ENCODE data around the gene FUT2. TPM values are rescaled to one million over a fixed set of nuclear protein-coding genes. Genes with fewer than 3 reads are reported as not detected.
A peak's percentile ranks its signal among the peaks of the same experiment; 100 is the strongest.

Gene FUT2
- total RNA-seq, 2 donors from 2014 or later = not detected

DNA sequence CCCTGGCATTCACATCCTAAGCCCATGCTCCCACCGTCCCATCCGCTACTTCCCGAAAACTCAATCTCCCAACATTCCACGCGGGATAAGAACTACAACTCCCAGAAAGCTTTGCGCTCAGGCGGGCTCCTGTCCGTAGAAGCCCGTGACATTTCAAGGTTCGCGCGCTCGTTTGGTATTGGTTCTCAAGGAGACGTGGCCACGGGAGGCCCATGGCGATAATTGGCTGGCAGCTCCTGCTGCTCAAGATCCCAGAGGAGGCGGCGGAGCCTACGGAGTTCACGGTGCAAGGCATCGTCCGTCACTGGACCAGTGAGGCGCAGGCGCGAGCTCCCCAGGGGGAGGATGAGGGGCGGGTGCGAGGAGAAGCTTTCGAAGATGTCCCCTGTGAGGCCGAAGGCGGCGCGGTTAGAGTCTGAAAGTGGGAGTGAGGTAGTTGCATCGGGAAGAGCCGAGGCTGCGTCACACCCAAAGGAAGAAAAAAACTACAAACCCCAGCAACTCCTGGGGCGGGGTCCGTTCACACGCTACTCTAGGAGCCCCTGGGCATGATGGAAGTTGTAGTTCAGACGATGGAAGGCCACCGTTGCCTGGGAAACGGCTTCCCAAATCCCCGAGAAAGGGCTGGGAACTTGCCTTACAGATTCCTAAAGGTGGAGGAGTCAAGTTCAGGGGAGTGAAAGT is 25.0 kb downstream of the FUT2 start:
- ATAC-seq (replicated peaks) = peak; percentile 98
- Mint-ChIP-seq H3K9me3 (peaks cover 7% of the 10 kb centered on the region), H3K4me1 (peaks cover 17% of the 10 kb centered on the region), H3K27me3 (no peaks in the 10 kb centered on the region), H3K27ac (peak overlapping the region; percentile 97), H3K36me3 (ENCODE audit: low read depth) (no peaks in the 10 kb centered on the region), H3K4me3 (peak overlapping the region; percentile 93)

DNA sequence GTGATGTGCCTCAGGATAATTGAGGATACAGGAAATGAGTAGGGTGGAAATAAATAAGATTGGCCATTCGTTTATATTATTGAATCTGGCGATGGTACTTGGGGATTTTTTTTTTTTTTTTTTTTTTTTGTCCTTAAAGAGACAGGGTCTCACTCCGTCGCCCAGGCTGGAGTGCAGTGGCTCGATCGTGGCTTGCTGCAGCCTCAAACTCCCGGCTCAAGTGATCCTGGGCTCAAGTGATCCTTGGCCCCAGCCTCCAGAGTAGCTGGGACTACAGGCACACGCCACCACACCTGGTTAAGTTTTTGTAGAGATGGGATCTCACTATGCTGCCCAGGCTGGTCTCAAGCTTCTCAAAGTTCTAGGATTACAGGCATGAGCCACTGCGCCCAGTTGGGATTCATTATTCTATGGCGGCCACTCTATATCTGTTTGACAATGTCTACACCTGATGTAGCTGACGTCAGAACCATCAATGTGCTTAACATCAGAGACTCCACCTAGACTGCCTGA is 26.5 kb downstream of the FUT2 start:
- Mint-ChIP-seq H3K4me1 (peaks cover 22% of the 10 kb centered on the region), H3K4me3 (peak overlapping the region; percentile 23), H3K27me3 (no peaks in the 10 kb centered on the region), H3K36me3 (ENCODE audit: low read depth) (no peaks in the 10 kb centered on the region), H3K27ac (no peak overlapping the region), H3K9me3 (peaks cover 13% of the 10 kb centered on the region)
- ATAC-seq (replicated peaks) = no peak

DNA sequence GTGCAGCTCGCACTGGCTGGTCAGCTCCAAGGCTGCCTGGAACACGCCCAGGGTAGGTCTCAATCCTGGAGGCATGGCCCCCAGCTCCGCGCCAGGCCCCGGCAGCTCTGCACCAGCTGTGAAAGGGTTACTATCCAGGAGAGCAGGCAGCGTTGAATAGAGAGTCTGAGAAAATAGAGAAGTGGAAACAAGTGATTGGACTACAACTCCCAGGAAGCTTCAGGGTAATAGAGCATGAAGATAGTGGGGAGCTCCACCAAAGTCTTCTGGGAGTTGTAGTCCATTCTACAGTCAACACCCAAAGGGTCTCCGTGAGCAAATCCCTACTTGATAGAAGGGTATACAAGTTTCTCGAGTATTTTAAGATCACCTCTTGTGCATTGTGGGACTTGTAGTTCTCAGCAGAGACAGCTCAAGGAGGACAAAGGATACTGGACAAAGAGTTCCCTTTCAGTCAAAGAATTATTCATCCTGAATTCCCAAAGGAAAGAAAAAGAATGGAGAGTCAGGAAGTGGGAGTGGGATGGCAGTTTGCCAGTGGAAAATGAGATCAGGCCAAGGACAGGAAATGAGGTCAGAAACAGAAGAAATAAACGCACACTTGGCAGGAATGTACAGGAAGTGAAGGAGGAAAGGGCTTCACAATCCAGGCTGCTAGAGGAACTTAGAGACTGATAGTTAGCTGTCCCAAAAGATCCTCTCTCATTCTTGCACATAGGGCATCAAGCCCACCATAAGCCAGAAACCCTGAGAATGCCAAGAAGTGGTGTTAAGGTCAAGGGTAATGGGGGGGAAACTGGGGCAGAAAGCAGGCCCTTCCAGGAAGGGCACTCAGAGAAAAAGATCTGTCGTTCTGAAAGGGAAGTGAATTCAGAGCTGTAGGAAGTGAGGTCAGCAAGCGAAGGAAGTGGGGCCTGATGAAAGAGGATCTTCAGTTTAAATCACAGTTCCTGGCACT is 29.3 kb downstream of the FUT2 start:
- H3K36me3 Mint-ChIP-seq (ENCODE audit: low read depth) = no peaks in the 10 kb centered on the region
- peak overlapping the region; percentile 57 for H3K4me3 Mint-ChIP-seq
- peaks cover 13% of the 10 kb centered on the region for H3K9me3 Mint-ChIP-seq
- H3K27me3 Mint-ChIP-seq = no peaks in the 10 kb centered on the region
- peaks cover 26% of the 10 kb centered on the region for H3K4me1 Mint-ChIP-seq
- H3K27ac Mint-ChIP-seq = peak overlapping the region; percentile 88
- no peak for ATAC-seq (replicated peaks)

DNA sequence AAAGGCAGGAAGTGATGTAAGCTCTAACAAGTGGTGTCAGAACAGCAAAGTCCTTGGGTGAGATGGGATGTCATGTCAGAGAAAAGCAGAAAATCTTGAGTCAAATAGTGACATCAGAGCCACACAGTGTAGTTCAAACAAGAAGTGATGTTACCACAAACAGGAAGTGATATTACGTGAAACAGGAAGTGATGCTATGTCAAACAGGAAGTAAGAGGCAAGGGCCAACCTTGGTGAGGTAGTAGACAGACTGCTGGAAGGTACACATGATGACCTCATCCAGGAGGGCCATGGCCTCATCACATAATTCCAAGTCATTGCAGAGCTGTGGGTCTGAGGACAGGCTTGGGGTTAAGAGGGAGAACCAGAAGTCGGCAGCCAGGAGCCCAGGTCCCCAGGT is 30.8 kb downstream of the FUT2 start:
- peaks cover 18% of the 10 kb centered on the region for H3K4me1 Mint-ChIP-seq
- peaks cover 13% of the 10 kb centered on the region for H3K9me3 Mint-ChIP-seq
- H3K27ac Mint-ChIP-seq = peak overlapping the region; percentile 79
- peak; percentile 70 for ATAC-seq (replicated peaks)
- no peaks in the 10 kb centered on the region for H3K36me3 Mint-ChIP-seq (ENCODE audit: low read depth)
- no peaks in the 10 kb centered on the region for H3K27me3 Mint-ChIP-seq
- H3K4me3 Mint-ChIP-seq = peak overlapping the region; percentile 40

DNA sequence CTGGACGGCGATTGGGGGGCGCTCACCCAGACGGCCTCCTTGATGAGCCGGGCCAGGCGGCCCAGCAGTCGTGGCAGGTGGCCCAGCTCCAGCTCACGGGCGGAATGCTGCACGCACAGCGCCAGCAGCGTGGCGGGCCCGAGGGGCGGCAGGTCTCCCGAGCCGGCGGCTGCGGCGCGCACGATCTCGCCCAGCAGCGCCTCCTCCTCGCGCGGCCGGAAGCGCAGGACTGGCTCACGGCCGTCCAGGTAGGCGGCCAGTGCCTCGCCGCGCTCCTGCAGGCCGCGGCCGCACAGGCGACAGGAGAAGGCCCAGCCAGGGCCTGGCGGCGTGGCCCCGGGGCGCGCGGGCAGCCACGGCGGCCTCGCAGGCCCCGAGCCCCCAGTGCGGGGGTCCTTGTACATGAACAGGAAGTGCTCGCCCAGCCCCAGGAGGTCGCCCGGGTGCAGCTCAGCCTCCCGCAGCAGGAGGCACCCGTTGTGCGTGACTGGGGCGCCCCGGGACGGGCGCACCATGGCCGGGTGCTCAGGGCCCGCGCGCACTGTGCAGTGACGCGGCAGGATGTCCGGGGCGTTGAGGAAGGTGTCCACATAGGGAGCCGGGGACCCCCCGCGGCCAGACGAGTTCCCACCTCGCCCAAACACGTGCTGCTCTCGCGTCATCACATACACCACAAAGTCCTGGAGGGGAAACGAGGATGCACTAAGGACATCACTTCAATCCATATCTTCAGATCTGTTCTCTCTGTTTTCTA is 33.3 kb downstream of the FUT2 start:
- ATAC-seq (replicated peaks) = no peak
- peaks cover 18% of the 10 kb centered on the region for H3K4me1 Mint-ChIP-seq
- H3K9me3 Mint-ChIP-seq = peaks cover 13% of the 10 kb centered on the region
- H3K4me3 Mint-ChIP-seq = no peak overlapping the region
- H3K27ac Mint-ChIP-seq = no peak overlapping the region
- no peaks in the 10 kb centered on the region for H3K27me3 Mint-ChIP-seq
- no peaks in the 10 kb centered on the region for H3K36me3 Mint-ChIP-seq (ENCODE audit: low read depth)

DNA sequence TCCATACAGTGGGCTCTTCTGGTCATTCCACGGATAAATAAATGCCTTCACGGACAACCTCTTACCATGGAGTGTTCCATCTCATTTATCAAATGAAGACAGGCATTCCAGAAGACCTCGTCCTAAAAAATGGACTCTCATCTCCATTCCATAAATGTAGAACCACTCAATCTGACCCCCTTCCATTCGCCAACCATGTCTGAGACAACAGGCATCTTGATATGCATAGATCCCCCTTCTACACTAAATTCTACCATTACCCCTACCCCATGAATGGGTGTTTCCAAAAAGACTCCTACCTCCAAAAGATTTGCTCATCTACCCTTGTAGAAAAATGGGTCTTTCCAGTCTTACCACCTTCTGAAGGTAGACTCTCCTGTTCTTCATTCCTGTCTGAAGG is 35.7 kb downstream of the FUT2 start:
- ATAC-seq (replicated peaks) = no peak
- Mint-ChIP-seq H3K4me3 (no peak overlapping the region), H3K9me3 (peaks cover 3% of the 10 kb centered on the region), H3K27me3 (no peaks in the 10 kb centered on the region), H3K36me3 (ENCODE audit: low read depth) (no peaks in the 10 kb centered on the region), H3K27ac (no peak overlapping the region), H3K4me1 (peaks cover 6% of the 10 kb centered on the region)

DNA sequence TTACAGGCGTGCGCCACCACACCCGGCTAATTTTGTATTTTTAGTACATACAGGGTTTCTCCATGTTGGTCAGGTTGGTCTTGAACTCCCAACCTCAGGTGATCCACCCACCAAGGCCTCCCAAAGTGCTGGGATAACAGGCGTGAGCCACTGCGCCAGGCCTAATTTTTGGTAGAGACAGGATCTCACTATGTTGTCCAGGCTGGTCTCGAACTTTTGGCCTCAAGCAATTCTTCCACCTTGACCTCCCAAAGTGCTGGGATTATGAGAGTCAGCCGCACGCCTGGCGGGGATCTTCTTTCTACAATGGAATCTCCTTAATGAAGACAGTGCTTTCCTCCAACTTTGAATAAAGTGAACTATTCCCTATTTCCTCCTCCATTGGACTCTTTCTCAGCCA is 38.9 kb downstream of the FUT2 start:
- Mint-ChIP-seq H3K4me3 (no peak overlapping the region), H3K9me3 (no peaks in the 10 kb centered on the region), H3K27me3 (no peaks in the 10 kb centered on the region), H3K4me1 (peaks cover 4% of the 10 kb centered on the region), H3K27ac (no peak overlapping the region), H3K36me3 (ENCODE audit: low read depth) (no peaks in the 10 kb centered on the region)
- no peak for ATAC-seq (replicated peaks)

DNA sequence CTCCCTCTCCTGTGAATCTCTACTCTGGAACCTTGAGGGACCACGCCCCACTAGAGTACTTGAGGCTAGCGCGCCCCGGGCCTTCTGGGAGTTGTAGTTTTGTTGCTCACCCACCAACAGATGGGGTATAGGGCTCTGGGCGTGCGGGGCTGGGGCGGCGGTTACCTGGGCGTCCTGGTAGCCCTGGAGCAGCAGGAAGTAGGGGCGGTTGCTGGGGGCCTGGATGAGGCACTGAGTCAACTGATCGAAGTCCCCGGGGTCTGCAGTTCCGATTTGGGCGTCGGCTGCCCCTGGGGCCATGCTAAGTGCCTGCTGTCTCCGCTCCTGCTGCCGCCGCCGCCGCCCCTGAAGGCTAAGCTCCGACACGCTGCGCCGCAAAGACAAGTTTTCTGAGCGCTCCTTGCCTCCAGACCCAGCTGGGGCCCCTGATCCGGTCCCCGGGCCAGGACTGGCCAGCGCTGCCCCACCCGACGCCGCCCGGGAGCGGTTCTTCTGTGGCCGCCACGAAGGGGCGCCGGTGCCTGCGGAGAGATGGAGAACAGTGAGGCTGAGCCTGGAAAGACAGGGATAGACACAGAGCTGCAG is 39.4 kb downstream of the FUT2 start:
- Mint-ChIP-seq H3K27ac (no peak overlapping the region), H3K9me3 (no peaks in the 10 kb centered on the region), H3K36me3 (ENCODE audit: low read depth) (no peaks in the 10 kb centered on the region), H3K4me3 (no peak overlapping the region), H3K4me1 (peaks cover 4% of the 10 kb centered on the region), H3K27me3 (no peaks in the 10 kb centered on the region)
- ATAC-seq (replicated peaks) = no peak

DNA sequence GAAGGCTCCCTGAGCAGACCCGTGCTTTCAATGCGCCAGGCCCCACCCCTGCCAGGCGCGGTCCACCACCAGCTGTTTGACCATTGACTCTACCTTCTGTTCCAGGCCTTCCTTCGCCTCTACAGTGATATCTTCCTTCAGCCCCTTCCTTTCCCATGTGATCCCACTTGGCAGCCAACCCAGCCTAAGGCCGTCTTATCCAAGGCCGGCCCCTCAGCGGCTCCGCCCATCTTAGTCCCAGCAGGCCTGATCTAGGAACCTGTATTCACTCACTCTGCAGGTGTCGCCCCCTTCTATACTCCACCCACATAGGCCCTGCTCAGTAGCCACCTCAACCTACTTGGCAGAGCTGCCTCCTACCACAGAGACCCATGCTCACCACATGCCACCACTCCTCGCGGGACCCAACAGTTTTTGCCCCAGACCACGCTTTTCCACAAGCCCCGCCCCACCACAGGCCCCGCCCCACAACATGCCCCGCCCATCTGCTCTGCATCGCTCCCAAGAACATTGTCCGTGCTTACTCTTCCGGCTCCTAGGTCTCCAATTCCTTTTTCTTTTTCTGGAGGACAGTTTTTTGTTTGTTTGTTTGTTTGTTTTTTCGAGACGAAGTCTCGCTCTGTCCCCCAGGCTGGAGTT is 41.7 kb downstream of the FUT2 start:
- Mint-ChIP-seq H3K36me3 (ENCODE audit: low read depth) (no peaks in the 10 kb centered on the region), H3K4me1 (peaks cover 4% of the 10 kb centered on the region), H3K9me3 (no peaks in the 10 kb centered on the region), H3K4me3 (peak overlapping the region; percentile 75), H3K27me3 (no peaks in the 10 kb centered on the region), H3K27ac (no peak overlapping the region)
- no peak for ATAC-seq (replicated peaks)

DNA sequence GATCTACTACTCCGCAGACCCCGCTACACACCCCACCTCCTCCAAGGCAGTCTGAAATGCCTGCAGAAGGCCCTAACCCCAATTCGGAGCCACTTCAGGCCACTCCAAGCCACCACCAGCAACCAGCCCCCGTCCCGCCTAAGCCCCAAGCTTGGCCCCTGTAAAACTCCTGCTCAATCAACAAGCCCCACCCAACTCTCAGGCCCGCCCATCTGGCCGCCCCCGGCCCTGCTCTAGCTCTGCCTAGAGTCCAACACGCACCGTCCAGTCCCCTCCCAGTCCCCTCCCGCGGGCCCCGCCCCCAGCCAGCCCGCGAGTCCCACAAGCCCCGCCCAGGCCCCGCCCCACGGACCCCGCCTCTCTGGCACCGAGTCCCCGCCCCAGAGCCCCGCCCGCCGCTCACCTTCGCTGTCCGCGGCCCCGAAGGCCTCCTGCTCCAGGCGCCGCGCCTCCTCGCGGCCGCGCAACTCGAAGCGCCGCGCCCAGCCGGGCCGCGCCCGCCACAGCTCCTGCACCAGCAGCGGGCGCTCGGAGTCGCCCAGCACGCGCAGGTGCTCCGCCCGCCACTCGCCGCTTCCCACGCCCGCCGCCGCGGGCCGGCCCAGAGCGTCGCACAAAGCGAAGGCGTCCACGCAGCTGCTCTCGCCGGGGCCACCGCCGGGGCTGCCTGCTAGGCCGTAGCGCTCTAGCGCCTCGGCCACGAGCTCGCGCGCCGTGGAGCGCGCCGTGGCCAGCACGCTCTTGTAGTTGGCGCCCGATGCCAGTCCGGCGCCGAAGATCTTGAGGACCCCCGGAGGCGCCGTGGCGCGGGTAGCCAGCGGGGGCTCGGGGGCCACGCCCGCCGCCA is 43.0 kb downstream of the FUT2 start:
- Mint-ChIP-seq H3K27me3 (no peaks in the 10 kb centered on the region), H3K27ac (no peak overlapping the region), H3K4me3 (peak overlapping the region; percentile 75), H3K4me1 (peaks cover 4% of the 10 kb centered on the region), H3K36me3 (ENCODE audit: low read depth) (no peaks in the 10 kb centered on the region), H3K9me3 (no peaks in the 10 kb centered on the region)
- ATAC-seq (replicated peaks) = peak; percentile 95

DNA sequence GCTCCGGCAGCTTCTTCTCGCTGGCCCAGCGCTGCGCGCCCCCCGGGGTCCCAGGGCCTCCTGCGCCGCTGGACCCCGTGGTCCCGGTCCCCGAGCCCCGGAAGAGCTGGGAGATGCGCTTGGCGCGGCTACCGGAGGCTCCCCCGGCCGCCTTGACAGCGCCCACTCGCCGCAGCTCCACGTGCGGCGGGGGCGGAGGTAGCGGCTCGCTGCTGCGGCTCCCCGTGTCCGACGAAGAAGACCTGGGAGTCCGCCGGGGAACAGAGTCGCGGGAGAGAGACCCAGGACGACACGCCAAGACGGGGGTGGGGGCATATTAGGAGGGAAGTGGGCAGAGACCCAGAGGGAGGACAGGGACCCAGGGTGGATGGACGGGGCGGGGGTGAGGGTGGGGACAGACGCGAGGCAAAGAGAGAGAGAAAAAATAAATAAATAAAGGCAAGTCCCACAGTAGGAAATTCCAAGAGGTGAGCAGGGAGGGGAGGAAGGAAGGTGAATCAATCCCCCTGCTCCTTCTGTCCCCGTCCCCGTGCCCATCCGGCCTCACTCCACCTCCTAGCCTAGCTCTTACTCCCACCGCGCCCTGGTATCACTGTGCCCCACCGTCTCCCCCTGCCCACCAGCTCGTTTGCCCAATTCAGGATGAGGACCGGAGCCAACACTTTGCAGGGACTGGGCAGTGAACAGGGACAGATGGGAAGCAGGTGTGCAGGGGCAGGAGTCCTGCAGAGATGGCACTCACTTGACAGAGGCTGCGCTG is 43.8 kb downstream of the FUT2 start:
- no peak overlapping the region for H3K27ac Mint-ChIP-seq
- peak overlapping the region; percentile 13 for H3K4me3 Mint-ChIP-seq

DNA sequence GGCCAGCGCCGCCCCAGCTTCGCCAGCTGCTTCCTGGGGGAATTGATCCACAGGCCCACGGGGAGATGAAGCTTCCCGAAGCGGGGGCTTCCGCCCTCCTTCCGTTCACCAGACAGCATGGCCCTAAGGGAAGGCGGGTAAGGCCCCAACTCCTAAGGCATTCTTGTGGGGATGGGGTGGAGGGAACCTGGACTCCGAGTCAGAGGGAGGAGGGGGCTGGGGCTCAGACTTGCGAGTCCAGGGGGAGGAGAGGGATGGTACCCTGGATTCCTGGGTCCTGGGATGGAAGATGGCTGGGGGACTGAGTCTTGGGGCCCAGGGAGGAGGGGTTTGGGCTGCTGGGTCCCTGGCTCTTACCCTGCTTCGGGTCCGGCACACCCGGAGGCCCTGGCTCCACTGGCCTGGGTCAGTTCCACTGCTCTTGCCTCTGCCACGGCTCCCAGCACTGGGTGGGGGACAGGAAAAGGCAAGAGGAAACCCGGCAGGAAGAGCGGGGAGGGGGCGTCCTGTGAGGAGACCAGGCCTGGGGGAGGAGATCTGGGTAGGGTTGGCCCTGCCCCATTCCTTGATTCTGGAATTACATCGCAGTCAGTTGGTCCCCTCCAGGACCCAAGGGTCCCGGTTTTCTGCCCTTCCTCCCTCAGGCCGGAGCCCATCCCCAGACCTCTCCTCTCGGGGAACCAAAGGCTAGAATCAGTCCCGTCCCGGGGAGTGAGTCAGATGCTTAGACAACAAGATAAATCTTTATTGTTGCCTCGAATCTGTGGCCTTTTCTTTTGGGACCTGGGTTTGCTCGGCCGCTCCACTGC is 44.6 kb downstream of the FUT2 start, which contains the start of gene RASIP1:
Gene RASIP1, minus strand, starts transcription at position 447 of the 809 bp plus-strand sequence. Its CDS starts 328 bp downstream, at position 119.
- no peak within 1 kb of the TSS for H3K27ac Mint-ChIP-seq
- H3K4me1 Mint-ChIP-seq = peaks cover 4% of the 10 kb centered on the region
- peak within 1 kb of the TSS; percentile 13 for H3K4me3 Mint-ChIP-seq
- H3K36me3 Mint-ChIP-seq (ENCODE audit: low read depth) = no peaks in the 10 kb centered on the region
- H3K9me3 Mint-ChIP-seq = no peaks in the 10 kb centered on the region
- no peak for ATAC-seq (replicated peaks)
- no peaks in the 10 kb centered on the region for H3K27me3 Mint-ChIP-seq

More for the DNA sequence above, 43.8 kb downstream of the FUT2 start:
- H3K9me3 Mint-ChIP-seq = no peaks in the 10 kb centered on the region
- ATAC-seq (replicated peaks) = no peak
- peaks cover 4% of the 10 kb centered on the region for H3K4me1 Mint-ChIP-seq
- no peaks in the 10 kb centered on the region for H3K36me3 Mint-ChIP-seq (ENCODE audit: low read depth)
- H3K27me3 Mint-ChIP-seq = no peaks in the 10 kb centered on the region

Data from activated T-helper 17 cell treated with anti-CD3 and anti-CD28 coated beads, Interleukin-2, amount 50 U/mL, for 72 hours (primary cell).